ENCODE measurements around the gene SLC25A36. TPM values are rescaled to one million over a fixed set of nuclear protein-coding genes. Genes with fewer than 3 reads are reported as not detected.

The SLC25A36 gene
- total and polyA plus RNA-seq, 2 donors (not counting 3 experiments of a cell fraction or from before 2014, with no cell fraction given) = 17.7 to 38.8 TPM

DNA sequence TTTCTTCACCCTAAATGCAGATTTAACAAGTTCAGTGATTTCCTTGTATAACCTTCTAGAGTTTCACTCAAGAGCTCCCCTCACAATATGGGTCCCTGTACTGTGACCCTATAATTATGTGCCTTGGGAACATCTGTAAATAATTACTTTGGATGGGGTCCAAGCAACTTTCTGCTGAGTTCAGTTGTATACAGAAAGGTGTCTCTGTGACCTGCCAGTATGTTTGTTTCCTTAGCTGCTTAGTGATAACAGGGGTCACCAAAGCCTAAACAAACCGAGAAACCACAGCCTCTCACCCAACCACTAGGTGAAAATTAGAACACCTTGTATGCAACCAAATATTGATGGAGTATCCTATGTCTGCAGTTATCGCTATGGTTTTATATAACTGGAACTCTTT, 29.8 kb upstream of the SLC25A36 start:
- BruUV-seq (replicated peaks) = no TSS peak
- no peaks in the 10 kb centered on the region for H3K9me1 ChIP-seq (replicated peaks; ENCODE audit: control insufficient read depth, extremely low read depth, insufficient read depth, low read length)
- no peak overlapping the region for H2AFZ ChIP-seq (ENCODE audit: low read depth, low read length)
- no peak overlapping the region for H3K4me2 ChIP-seq (ENCODE audit: insufficient read depth, low read length)
- no peaks in the 10 kb centered on the region for H3K9me3 ChIP-seq (replicated peaks; ENCODE audit: control insufficient read depth, insufficient read depth, low read length)
- CTCF ChIA-PET = interaction anchor here (1.9 kb wide), 1 partner anchor 11 kb away, joined by 6 read pairs; no protein-coding TSS in a partner anchor
- peaks cover 0 to 7% of the 10 kb centered on the region in 2 experiments for H3K27me3 ChIP-seq (ENCODE audit: control insufficient read depth in 2 of 2, insufficient read depth in 2 of 2, low read length in 2 of 2)
- no peak overlapping the region for H3K9ac ChIP-seq (replicated peaks; ENCODE audit: extremely low read depth, insufficient read depth, low read length)
- POLR2A ChIA-PET = no interaction called here
- intact Hi-C loops (cut with micrococcal nuclease) (no loop called here), dilution Hi-C loops (cut with MboI; ENCODE audit: extremely low pct_ligation_motif_present, low sequenced_read_pairs) (no loop called here)
- no peaks in the 10 kb centered on the region for H3K4me1 ChIP-seq (ENCODE audit: control insufficient read depth, extremely low read depth, insufficient read depth, low read length)
- no peaks in the 10 kb centered on the region for H3K79me2 ChIP-seq (ENCODE audit: control insufficient read depth, insufficient read depth, low read length)
- no peaks in the 10 kb centered on the region for H3K36me3 ChIP-seq (ENCODE audit: control insufficient read depth in 2 of 2, extremely low read depth in 1 of 2, insufficient read depth in 2 of 2, low read length in 2 of 2)
- no peak for FAIRE-seq
- DNase-seq (ENCODE audit: low read depth, low spot score) = no peak
- TF ChIP-seq JUN (IDR thresholded peaks at IDR 0.05; ENCODE audit: borderline replicate concordance, insufficient read depth, insufficient read length, low read depth) (no peak), POLR2A (IDR thresholded peaks at IDR 0.05; ENCODE audit: low read depth, low read length) (no peak), EZH2 (IDR thresholded peaks at IDR 0.05; ENCODE audit: borderline replicate concordance, low read depth, low read length, severe bottlenecking) (no peak), GATA2 (IDR thresholded peaks at IDR 0.05; ENCODE audit: insufficient read depth, insufficient read length, low read depth, low read length) (no peak), FOS (IDR thresholded peaks at IDR 0.05; ENCODE audit: borderline replicate concordance, insufficient read depth, low read length) (no peak), MYC (IDR thresholded peaks at IDR 0.05; ENCODE audit: low read depth, low read length) (no peak), POLR2AphosphoS5 (IDR thresholded peaks at IDR 0.05; ENCODE audit: insufficient read depth, low read depth, low read length) (no peak)
- TF ChIP-seq, protein P1, sequence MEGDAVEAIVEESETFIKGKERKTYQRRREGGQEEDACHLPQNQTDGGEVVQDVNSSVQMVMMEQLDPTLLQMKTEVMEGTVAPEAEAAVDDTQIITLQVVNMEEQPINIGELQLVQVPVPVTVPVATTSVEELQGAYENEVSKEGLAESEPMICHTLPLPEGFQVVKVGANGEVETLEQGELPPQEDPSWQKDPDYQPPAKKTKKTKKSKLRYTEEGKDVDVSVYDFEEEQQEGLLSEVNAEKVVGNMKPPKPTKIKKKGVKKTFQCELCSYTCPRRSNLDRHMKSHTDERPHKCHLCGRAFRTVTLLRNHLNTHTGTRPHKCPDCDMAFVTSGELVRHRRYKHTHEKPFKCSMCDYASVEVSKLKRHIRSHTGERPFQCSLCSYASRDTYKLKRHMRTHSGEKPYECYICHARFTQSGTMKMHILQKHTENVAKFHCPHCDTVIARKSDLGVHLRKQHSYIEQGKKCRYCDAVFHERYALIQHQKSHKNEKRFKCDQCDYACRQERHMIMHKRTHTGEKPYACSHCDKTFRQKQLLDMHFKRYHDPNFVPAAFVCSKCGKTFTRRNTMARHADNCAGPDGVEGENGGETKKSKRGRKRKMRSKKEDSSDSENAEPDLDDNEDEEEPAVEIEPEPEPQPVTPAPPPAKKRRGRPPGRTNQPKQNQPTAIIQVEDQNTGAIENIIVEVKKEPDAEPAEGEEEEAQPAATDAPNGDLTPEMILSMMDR (IDR thresholded peaks at IDR 0.05; ENCODE audit: extremely low read depth in 1 of 2, insufficient read depth in 1 of 2, low read depth in 1 of 2, low read length in 2 of 2) = no peak
- TF ChIP-seq, protein P2, sequence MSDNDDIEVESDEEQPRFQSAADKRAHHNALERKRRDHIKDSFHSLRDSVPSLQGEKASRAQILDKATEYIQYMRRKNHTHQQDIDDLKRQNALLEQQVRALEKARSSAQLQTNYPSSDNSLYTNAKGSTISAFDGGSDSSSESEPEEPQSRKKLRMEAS (IDR thresholded peaks at IDR 0.05; ENCODE audit: insufficient read depth, insufficient read length) = no peak
- H3K27ac ChIP-seq (ENCODE audit: insufficient read depth, low read depth, low read length) = no peak overlapping the region
- H3K4me3 ChIP-seq (replicated peaks in 1 of 3; ENCODE audit: insufficient read depth in 1 of 3, low read depth in 1 of 3, low read length in 3 of 3) = no peak overlapping the region
- no peaks in the 10 kb centered on the region for H4K20me1 ChIP-seq (replicated peaks; ENCODE audit: control insufficient read depth, extremely low read depth, insufficient read depth, low read length)

All from endothelial cell of umbilical vein (primary cell).